Fibroblast of skin of left biceps (primary cell): ENCODE measurements around the gene BRIP1.

Experiments used
- DNase-seq, 2 experiments: peaks; one replicate each; pipeline ENCODE4 v3.0.0-alpha.2; 2013; ENCODE audit warnings: low read depth in 2 of 2

Gene BRIP1

GRCh38 chr17:61757168-61757567, 106.2 kb downstream of the BRIP1 start:
- no peak for DNase-seq

DNA sequence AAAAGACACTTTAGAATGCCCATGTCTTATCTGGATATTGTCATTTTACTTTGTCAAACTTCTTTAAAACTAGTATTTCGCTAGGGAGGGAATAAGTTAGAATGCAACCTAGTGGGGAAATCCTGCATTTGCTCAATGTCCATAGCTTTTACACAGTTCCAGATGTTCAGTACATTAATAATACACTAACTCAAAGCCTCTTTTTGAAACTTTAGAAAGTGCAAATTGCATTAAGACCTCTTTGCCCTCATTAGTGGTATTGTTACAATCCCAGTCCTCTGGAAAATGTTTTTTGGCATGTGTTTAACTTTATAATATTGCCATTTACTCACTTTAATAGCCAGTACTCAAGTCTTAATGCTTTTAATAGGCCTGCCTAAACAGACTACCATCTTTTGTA, 106.8 kb downstream of the BRIP1 start:
- no peak for DNase-seq

DNA sequence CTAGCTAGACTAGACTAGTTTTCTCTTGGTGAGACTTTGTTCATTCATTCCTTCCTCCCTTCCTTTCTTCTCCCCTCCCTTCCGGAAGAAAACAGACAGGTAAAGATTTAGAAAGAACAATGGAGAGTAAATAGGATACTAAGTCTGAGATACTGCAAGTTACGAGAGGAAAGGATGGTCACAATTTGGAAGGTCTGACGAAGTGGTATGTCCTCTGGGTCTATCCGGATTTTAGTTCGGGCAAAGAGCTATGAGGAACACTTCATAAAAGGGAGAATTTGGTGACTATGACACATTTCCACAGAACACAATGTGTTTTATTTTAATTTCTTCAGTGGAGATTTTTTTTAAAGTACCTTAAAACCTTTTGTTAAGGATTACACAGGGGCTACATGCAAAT, 107.7 kb downstream of the BRIP1 start:
- no peak for DNase-seq

- DNase-seq, result no peak
Observed at GRCh38 chr17:61755078-61755477, 108.2 kb downstream of the BRIP1 start.

- DNase-seq, result no peak
Observed at GRCh38 chr17:61754124-61754523, 109.2 kb downstream of the BRIP1 start.

GRCh38 chr17:61753696-61754095, 109.6 kb downstream of the BRIP1 start:
- DNase-seq, result no peak

GRCh38 chr17:61750656-61751055, 112.7 kb downstream of the BRIP1 start:
- no peak for DNase-seq

DNA sequence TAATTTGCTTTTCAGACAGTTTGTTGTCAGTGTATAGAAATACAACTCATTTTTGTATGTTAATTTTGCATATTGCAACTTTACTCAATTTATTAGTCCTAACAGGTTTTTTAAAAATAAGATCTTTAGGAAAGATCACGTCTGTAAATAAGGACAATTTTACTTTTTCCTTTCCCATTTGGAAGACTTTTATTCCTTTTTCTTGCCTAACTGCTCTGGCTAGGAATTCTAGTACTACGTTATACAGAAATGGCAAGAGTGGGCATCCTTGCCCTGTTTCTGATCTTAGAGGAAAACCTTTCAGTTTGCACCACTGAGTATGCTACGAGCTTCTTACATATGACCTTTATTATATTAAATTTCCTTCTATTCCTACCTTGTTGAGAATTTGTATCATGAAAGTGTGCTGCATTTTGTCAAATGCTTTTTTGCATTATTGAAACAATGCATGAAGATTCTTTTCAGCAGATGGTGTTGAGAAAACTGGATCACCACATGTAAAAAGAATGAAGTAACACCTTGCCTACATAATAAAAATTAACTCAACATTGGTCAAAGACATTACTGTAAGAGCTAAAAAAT, 113.4 kb downstream of the BRIP1 start:
- DNase-seq, result no peak

DNA sequence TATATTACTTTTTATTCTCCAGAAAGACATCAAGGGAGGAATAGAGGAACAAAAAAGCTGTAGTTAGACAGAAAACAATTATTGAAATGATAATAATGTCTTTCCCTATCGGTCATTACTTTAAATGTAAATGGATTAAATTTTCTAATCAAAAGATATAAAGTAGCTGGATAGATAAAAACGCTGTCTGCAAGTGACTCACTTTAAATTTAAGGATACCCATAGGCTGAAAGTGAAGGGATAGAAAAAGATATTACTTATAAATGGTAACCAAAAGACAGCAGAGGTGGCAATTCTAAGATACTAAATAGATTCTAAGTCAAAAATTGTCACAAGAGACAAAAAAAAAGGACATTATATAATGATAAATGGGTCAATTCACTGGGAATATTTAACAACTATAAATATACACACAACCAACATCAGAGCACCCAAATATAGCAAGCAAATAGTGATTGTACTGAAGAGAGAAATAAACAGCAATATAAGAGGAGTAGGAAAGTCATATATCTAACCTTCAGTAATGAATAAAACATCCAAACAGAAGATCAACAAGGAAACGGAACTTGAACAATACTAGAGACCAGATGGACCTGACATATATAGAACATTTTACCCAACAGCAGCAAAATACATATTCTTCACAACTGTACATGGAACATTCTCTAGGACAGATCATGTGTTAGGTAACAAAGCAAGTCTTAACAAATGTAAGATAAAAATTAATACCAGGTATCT, 116.9 kb downstream of the BRIP1 start:
- DNase-seq, result no peak

DNA sequence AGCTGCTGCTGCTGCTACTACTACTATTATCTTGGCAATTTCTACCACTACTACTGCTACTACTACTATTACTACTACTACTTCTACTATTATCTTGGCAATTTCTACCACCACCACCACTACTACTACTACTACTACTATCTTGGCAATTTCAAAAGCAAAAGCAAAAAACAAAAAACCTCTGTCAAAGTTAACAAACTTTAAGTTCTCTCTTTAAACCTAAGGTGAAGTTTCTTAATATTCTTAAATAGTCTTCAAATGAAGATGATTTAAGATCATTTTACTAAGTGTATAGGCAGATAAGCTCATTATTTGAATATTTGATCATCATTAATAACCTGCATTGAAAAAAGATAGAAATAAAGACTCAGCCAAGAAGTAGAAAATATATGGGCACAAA, 118.5 kb downstream of the BRIP1 start:
- no peak for DNase-seq

GRCh38 chr17:61744252-61744651, 119.1 kb downstream of the BRIP1 start:
- DNase-seq, result no peak

- no peak for DNase-seq
Observed at GRCh38 chr17:61743766-61744165, 119.6 kb downstream of the BRIP1 start.

DNA sequence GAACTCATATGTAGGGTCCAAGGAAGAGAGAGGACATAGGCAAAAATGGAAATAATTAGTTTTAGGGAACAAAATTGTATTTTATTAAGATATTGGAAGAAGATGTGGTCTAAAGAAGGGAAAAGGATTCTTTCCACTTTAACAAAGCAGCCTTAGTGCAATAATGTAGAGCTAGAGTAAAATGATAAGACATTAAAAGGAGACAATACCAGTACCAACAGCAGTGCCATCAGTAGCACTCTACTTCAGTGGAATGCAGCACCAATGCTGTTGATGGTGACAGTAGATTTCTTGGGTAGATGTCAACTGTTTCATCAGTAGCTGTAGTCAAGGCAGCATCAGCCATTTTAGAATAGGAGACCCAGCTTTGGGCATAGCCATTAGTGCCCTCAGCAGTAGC, 124.3 kb downstream of the BRIP1 start:
- no peak for DNase-seq

- DNase-seq, result no peak
Observed at GRCh38 chr17:61738249-61738648, 125.1 kb downstream of the BRIP1 start.

- DNase-seq, result no peak
Observed at GRCh38 chr17:61737820-61738219, 125.5 kb downstream of the BRIP1 start.

GRCh38 chr17:61736438-61736837, 126.9 kb downstream of the BRIP1 start:
- DNase-seq, result no peak

DNA sequence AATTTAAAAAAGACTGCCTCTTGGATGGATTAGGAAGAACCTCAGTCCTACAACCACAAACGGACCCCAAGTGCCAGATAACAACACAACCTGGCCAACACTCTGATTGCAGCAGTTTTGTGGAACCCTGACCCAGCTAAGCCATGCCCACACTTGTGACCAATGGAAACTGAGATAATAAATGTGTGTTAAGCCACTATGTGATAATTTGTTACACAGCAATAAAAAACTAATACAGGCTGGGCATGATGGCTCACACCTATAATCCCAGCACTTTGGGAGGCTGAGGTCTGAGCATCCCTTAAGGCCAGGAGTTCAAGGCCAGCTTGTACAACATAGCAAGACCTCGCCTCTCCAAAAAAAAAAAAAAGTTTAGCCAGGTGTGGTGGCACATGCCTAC, 127.5 kb downstream of the BRIP1 start:
- no peak for DNase-seq

DNA sequence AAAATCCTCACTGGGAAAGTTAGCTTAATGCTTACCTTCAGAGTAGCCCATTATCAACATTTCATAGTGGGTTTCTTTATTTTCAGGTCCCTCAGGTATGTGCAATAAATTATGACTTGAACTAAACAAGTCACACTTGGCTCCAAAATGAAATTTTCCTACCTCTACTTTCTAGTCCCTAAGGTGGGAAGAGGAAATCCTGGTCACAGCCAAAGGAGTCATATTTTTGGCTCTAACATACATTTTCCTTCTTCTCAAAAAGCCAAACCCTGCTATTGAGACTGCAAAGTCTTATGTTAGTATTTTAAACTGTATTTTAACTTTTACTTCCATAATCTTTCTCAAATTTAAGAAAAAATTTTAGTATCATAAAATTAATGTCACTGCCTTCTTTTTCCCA, 128.9 kb downstream of the BRIP1 start:
- DNase-seq, result no peak

GRCh38 chr17:61734012-61734411, 129.3 kb downstream of the BRIP1 start:
- DNase-seq, result no peak

DNA sequence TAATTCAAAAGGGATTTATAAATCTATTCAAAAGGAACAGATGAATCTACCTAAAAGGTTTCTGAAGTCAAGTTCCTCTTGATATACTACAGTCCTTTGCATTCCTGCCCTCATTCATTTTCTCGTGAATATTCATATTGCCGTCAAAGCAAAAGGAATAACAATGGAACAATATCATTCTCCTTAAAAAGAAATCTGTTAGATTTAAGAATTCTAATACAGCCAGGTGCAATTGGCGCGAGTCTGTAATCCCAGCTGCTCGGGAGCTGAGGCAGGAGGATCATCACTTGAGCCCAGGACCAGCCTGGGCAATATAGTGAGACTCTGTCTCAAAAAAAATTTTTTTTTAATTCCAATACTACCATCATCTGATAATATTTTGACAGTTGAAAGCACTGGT, 130.3 kb downstream of the BRIP1 start:
- no peak for DNase-seq

GRCh38 chr17:61732169-61732568, 131.2 kb downstream of the BRIP1 start:
- DNase-seq, result no peak

GRCh38 chr17:61731330-61731729, 132.0 kb downstream of the BRIP1 start:
- DNase-seq, result no peak

DNA sequence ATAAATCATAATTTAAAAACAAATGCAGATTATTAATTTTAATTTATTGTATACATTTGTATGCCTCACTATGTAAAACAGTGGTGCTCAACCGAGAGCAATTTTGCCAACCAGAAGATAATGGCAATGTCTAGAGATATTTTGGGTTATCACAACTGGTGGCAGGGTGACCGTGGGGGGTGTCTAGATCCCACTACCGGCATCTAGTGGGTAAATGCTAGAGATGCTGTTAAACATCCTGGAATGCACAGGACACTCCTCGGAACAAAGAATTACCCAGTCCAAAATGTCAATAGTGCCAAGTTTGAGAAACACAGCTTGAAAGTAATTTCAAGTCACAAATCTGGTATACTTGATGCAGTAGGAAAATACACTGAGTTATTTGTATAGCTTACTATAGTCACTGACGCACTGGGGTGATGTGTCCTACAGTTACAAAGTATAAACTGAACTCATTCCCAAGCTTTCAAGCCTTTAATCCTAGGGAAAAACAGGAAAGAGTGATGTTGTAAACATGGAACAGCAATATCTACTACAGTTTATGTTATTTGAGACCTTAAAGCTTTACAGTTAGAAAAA, 133.5 kb downstream of the BRIP1 start:
- DNase-seq, result no peak
